ENCODE data around the gene ANKH. TPM values are rescaled to one million over a fixed set of nuclear protein-coding genes. Genes with fewer than 3 reads are reported as not detected.

ANKH gene
- total and polyA plus RNA-seq, 2 donors (not counting 1 experiment from before 2014, with no cell fraction given): 13.7 to 71.1 TPM

- no CpG with 5 or more reads among the region's 2 CpGs for WGBS (ENCODE audit: insufficient coverage)
Measured at GRCh38 chr5:14695152-14695551, 176.4 kb downstream of the ANKH start.

GRCh38 chr5:14693070-14693469 lies 178.5 kb downstream of the ANKH start:
- no peak overlapping the region for H3K4me3 ChIP-seq (ENCODE audit: control extremely low read depth in 1 of 5, extremely low read depth in 1 of 5, insufficient read depth in 1 of 5, low read depth in 2 of 5, low read length in 4 of 5)
- Mint-ChIP-seq H3K27me3 (no peaks in the 10 kb centered on the region), H3K27ac (no peak overlapping the region), H3K4me3 (no peak overlapping the region), H3K9me3 (ENCODE audit: insufficient read depth) (no peaks in the 10 kb centered on the region), H3K4me1 (no peaks in the 10 kb centered on the region)
- ChIA-PET POLR2A (no interaction called here), CTCF (interaction anchor here (1.6 kb wide), 1 partner anchor 20 kb away, joined by 3 read pairs; no protein-coding TSS in a partner anchor)
- no peak for DNase-seq
- H3K27me3 ChIP-seq (replicated peaks in 1 of 4; ENCODE audit: control extremely low read depth in 1 of 4, control insufficient read depth in 3 of 4, insufficient read depth in 4 of 4, low read length in 3 of 4): no peaks in the 10 kb centered on the region
- peaks cover 5% of the 10 kb centered on the region in 3 donors for H3K9me3 ChIP-seq (ENCODE audit: control extremely low read depth in 1 of 3, control insufficient read depth in 2 of 3, insufficient read depth in 1 of 3, low read length in 2 of 3)
- H4K20me1 ChIP-seq (ENCODE audit: control insufficient read depth, insufficient read depth, low read length, poor library complexity, severe bottlenecking): no peaks in the 10 kb centered on the region
- TF ChIP-seq CTCF (IDR thresholded peaks at IDR 0.05): no peak
- H3K9ac ChIP-seq (ENCODE audit: low read length): no peak overlapping the region
- peaks cover 8% of the 10 kb centered on the region for H3K79me2 ChIP-seq (ENCODE audit: control insufficient read depth, insufficient read depth, low read length)
- H3K4me2 ChIP-seq (replicated peaks; ENCODE audit: low read depth, low read length, poor library complexity, severe bottlenecking): no peak overlapping the region
- intact Hi-C loops (cut with micrococcal nuclease): no loop called here
- H2AFZ ChIP-seq (ENCODE audit: insufficient read depth, low read depth, low read length, poor library complexity, severe bottlenecking): no peak overlapping the region
- H3K36me3 ChIP-seq (replicated peaks in 1 of 2; ENCODE audit: control extremely low read depth in 1 of 2, control insufficient read depth in 1 of 2, extremely low read depth in 1 of 2, insufficient read depth in 2 of 2, low read length in 1 of 2): peaks cover 53 to 88% of the 10 kb centered on the region in 2 experiments
- ATAC-seq (ENCODE audit: low read depth): no peak
- H3K27ac ChIP-seq (ENCODE audit: low read length in 2 of 2): no peak overlapping the region
- no peaks in the 10 kb centered on the region for H3K4me1 ChIP-seq (ENCODE audit: control insufficient read depth in 2 of 2, insufficient read depth in 2 of 2, low read length in 2 of 2)
- WGBS (ENCODE audit: insufficient coverage): 100% methylated on average over 2 of the region's 5 CpGs

More at GRCh38 chr5:14695152-14695551, 176.4 kb downstream of the ANKH start:
- Histone ChIP-seq H3K9me3 (ENCODE audit: control extremely low read depth in 1 of 3, control insufficient read depth in 2 of 3, insufficient read depth in 1 of 3, low read length in 2 of 3) (peaks cover 2 to 4% (median 3%) of the 10 kb centered on the region in 3 donors), H3K27ac (ENCODE audit: low read length in 2 of 2) (no peak overlapping the region), H3K4me1 (ENCODE audit: control insufficient read depth in 2 of 2, insufficient read depth in 2 of 2, low read length in 2 of 2) (no peaks in the 10 kb centered on the region), H3K27me3 (replicated peaks in 1 of 4; ENCODE audit: control extremely low read depth in 1 of 4, control insufficient read depth in 3 of 4, insufficient read depth in 4 of 4, low read length in 3 of 4) (no peaks in the 10 kb centered on the region), H4K20me1 (ENCODE audit: control insufficient read depth, insufficient read depth, low read length, poor library complexity, severe bottlenecking) (no peaks in the 10 kb centered on the region), H3K36me3 (replicated peaks in 1 of 2; ENCODE audit: control extremely low read depth in 1 of 2, control insufficient read depth in 1 of 2, extremely low read depth in 1 of 2, insufficient read depth in 2 of 2, low read length in 1 of 2) (peaks cover 43 to 88% of the 10 kb centered on the region in 2 experiments), H3K4me2 (replicated peaks; ENCODE audit: low read depth, low read length, poor library complexity, severe bottlenecking) (no peak overlapping the region), H3K4me3 (ENCODE audit: control extremely low read depth in 1 of 5, extremely low read depth in 1 of 5, insufficient read depth in 1 of 5, low read depth in 2 of 5, low read length in 4 of 5) (no peak overlapping the region), H3K9ac (ENCODE audit: low read length) (no peak overlapping the region), H2AFZ (ENCODE audit: insufficient read depth, low read depth, low read length, poor library complexity, severe bottlenecking) (no peak overlapping the region), H3K79me2 (ENCODE audit: control insufficient read depth, insufficient read depth, low read length) (peaks cover 4% of the 10 kb centered on the region)
- intact Hi-C loops (cut with micrococcal nuclease): no loop called here
- peaks cover 1% of the 10 kb centered on the region for H3K4me1 Mint-ChIP-seq
- H3K27ac Mint-ChIP-seq: no peak overlapping the region
- H3K4me3 Mint-ChIP-seq: no peak overlapping the region
- TF ChIP-seq EZH2 (IDR thresholded peaks at IDR 0.05; ENCODE audit: borderline replicate concordance, insufficient read depth, low read depth, low read length, poor library complexity, severe bottlenecking) (no peak), CTCF (IDR thresholded peaks at IDR 0.05) (no peak)
- ChIA-PET POLR2A (no interaction called here), CTCF (interaction anchor here (1.0 kb wide), 3 partner anchors 10 to 32 kb away, joined by 3 to 4 read pairs (median 3); no protein-coding TSS in a partner anchor)
- ATAC-seq (ENCODE audit: low read depth): no peak
- H3K9me3 Mint-ChIP-seq (ENCODE audit: insufficient read depth): no peaks in the 10 kb centered on the region
- H3K27me3 Mint-ChIP-seq: no peaks in the 10 kb centered on the region
- no peak for DNase-seq
